Esophagus squamous epithelium (tissue), 4 donors: ENCODE measurements around the gene CFAP119.

Experiments
- CTCF ChIP-seq, 6 experiments: fragments of 450-650 bp in 4 of 6; fragments of 200-600 bp in 2 of 6; sonication (generic) in 2 of 6; IDR thresholded peaks; one replicate each; pipeline ENCODE4 v1.5.1; 2016 to 2019; ENCODE audit warnings: antibody characterized with exemption in 6 of 6, mild to moderate bottlenecking in 4 of 6, moderate library complexity in 4 of 6
- POLR2A ChIP-seq, 4 donors: fragments of 450-650 bp; IDR thresholded peaks; one replicate each; pipeline ENCODE4 v1.6.1; 2017; ENCODE audit warnings: antibody characterized with exemption in 4 of 4, mild to moderate bottlenecking in 4 of 4, moderate library complexity in 3 of 4

DNA sequence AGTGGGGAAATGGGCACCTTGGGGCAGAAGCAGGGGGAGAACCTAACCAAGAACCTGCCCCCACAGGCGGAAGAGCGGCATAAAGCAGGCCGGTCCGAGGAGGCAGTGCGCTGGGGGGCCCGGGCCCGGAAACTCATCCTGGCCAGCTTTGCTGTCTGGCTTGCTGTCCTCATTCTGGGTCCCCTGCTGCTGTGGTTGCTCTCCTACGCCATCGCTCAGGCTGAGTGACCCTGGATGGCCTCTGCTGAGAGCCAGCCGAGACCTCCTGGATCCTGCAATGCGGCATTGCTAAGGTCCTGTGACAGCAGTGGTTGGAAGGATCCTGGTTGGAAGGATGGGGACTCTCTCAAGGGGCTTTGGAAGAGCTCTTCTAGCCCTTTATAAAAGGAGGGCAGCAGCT, 18.1 kb downstream of the CFAP119 start:
- TF ChIP-seq CTCF (IDR thresholded peaks at IDR 0.05) (no peak), POLR2A (IDR thresholded peaks at IDR 0.05) (no peak)
